CD4-positive, alpha-beta T cell treated with Interleukin-4 for 4 hours (primary cell): ENCODE data around the gene TEC.
"Not testable (repeated sequence)": the region's sequence is repeated elsewhere in the genome, so short reads cannot be mapped to it uniquely, and the experiment has no call there.

Experiments used
- DNase-seq: peaks from one replicate; pipeline ENCODE4 v3.0.0-alpha.2; 2020

Gene TEC

DNA sequence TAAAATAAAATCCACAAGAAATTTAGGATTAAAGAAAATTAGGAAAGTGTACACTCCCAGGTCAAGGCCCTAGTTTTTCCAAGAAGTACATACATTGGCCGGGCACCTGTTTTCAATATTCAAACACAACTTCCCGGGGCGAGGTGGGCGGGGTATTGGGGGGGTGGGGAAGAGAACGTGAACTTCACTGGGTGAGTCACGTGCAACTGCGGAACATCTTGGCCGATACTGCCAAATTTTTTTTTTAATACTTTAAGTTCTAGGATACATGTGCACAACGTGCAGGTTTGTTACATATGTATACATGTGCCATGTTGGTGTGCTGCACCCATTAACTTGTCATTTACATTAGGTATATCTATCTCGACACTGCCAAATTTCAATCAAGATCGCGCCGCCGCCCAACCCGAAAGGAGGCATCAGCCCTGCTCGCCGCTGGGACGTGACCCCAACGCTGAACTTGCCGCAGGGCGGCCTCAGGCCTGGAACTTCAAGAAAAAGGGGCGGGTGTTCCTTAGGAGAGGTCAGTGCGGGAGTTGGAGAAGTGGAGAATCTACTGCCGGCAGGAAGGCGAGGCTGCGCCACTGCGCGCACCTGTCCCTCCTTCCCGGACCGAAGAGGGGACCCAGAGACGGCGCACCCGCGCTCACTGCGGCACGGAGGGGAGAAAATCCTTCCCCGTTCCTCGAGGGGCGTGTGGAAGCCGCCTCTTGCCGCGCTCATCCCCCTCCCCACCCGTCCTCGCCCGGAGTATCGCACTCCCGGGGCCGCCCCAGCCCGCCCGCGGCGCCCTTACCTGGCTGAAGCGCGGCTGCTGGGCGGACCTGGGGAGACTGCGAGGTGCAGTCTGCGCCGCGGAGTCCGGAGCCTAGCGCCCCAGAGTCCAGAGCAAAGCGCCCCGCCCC, at the start of gene TEC:
TEC (minus strand) TSS at position 883 of the 905 bp plus-strand sequence. CDS start 41,224 bp downstream, outside the sequence.
- DNase-seq, result peak; percentile 2

DNA sequence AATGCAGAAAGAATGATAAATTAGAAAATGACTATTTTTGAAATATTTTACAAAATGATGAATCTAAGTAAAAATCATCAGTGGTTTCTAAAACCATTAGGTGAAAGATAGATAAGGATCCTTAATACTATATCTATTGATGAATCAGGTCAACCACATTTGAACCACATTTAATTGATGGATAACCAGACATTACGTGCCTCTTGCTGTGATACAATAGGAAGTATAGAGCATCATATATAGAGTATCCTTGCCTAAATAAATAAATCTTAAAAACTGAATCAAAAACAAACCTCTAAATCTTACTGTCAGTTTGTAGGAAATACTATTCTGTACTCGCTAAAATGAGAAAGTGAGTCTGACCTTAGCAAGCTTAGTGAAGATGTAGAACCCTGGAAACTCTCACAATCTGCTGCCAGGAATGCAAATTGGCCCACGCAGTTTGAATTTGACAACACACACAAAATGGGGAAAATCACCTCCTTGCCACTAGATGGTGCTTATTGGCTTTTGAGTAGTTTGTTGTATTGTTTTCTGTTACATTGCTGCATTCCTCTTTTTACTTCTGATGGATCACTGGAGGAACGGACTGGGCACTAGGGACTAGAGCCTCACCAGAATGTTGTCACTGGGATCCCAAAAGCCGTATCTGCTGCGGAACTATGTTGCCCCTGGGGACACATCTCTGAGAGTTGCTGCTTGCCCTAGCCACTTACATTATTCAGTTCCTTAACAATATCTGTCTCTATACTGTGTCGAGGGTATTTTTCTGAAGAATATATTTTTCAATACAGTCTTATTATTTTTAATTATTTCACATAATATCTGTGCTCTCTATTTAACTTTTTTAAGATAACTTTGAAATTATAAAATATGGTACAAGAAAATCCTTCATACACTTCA, 46.3 kb upstream of the TEC start:
- peak; percentile 45 for DNase-seq

DNA sequence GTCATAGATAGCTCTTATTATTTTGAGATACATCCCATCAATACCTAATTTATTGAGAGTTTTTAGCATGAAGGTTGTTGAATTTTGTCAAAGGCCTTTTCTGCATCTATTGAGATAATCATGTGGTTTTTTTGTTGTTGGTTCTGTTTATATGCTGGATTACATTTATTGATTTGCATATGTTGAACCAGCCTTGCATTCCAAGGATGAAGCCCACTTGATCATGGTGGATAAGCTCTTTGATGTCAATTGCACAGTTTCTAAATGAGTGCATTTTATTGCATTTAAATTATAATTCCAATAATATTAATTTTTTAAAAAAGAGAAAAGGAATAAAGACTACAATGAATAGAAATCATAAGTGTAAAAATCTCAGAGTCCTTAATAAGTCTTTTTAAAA, 45.1 kb upstream of the TEC start:
- DNase-seq, result not testable (repeated sequence)

DNA sequence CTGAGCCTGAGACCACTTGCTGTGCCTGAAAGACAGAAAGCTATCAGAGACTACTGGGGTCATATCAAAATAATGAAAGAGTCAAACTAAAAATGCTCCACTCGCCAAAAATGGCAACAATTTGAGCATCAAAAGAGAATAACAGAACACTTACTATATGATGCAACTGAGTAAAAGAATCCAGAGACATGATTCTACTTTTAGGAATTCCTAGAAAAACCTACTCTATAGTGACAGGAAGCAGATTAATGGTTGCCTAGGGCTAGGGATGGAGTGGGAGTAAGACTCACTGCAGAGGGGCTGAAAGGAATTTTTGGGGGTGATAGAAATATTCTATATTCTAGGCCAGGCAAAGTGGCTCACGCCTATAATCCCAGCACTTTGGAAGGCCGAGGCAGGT, 42.3 kb upstream of the TEC start:
- DNase-seq, result no peak

DNA sequence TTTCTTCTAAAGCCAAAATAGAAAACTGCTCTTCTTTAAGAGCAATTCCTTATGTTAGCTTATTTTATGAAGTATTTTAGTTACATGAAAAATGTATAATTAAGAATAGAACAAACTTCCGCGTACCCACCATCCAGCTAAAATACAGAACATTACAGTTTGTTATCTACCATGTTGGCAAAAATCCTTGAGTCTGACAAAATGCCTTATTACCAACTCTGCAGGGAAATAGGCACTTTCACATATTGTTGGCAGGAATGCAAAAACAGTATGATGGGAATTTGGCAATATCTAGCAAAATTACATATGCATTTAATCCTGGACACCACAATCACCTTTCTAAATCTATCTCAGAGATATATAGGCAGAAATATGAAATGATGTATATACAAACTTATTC, 39.3 kb upstream of the TEC start:
- DNase-seq, result no peak

DNA sequence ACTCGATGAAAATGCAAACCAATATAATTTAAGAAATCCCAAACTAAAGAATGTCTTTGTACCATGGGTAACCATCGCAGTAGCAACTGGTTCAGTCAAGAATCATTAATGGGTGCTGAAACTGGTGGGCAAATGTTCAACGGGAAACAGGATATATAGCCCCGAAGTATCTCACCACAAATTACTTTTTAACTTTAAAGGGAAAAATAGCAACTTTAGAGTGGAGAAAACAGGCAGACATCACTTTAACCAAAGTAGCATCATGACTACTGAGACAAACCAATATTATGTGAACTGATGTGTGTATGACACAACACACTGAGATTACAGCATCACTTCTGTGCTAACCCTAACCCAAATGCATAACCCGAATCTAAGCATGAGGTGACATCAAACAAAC, 37.9 kb upstream of the TEC start:
- DNase-seq, result no peak

DNA sequence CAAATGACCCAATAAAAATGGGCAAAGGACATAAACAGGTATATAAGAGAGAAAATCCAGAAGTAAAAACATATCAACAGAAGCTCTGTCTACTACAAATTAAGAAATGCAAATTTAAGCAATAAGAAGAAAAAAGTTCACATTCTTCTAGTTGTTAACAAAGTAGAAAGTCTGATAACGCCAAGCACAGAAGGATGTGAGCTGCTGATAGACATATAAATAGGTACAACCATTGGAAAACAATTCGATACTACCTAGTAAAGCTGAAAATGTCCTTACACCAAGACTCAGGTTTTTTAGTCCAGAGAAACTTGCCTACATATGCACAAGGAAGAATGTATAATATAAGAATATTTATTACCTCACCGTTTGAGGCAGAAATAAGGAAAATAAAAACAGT, 35.9 kb upstream of the TEC start:
- no peak for DNase-seq

DNA sequence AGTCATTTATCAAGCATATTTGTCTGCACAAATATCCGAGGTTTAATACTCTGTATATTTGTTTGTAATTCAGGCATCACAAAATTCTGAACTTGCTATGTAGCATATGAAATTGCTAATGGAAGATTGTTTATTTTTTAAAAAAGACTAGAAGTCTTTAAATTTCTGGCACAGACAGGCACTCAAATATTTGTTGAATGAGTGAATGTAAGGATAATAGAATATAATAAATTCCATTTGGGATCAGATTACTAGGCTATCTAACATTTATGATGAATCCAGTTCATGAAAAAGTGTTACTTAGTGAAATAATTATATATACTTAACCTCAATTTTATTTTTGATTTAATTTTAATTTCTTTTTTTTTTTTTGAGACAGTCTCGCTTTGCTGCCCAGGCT, 30.4 kb upstream of the TEC start:
- no peak for DNase-seq

DNA sequence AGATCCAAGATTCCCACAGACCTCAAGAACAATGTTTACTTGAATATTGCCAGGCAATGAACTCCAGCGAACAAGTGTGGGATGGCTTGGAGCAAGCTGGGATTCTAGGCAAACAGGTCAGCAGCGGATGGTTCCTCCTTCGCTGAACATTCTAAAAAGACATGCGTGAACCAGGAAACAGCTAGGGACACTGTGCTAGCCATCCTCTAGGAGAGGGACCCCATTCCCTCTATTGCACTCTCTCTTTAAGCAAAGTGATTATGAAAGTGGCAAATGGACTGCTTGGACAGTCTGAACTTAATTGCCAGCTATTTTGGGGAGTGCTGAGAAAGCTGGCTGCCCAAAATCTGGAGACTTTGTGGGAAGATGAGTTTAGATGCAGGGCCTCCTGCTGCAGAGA, 29.9 kb upstream of the TEC start:
- DNase-seq, result no peak

DNA sequence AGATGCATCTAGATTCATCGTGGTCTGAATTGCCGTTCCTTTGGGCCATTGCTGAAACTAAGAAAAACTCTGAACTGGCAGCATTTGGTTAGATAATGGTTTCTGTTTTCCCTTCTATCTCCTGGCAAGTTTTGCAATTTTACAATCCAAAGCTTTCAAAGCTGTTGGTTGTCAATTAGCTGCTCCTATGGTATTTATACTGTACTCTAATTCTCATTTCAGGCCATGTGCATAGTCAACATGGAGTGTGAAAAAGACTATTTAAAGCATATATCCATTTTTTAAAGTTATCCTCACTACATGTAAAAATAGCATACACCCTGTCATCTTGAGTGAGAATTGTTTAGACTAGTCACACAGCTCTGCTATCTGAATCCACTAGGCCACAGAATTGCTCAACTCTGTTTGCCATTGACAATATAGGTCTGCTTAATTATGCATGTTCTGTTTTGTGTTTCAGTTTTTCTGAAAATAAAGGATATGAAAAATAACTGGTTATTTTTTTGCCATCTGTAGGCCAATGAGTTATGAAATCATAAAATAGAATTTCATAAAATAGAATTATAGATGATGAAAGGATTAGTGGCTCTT, 27.7 kb upstream of the TEC start:
- DNase-seq, result no peak

DNA sequence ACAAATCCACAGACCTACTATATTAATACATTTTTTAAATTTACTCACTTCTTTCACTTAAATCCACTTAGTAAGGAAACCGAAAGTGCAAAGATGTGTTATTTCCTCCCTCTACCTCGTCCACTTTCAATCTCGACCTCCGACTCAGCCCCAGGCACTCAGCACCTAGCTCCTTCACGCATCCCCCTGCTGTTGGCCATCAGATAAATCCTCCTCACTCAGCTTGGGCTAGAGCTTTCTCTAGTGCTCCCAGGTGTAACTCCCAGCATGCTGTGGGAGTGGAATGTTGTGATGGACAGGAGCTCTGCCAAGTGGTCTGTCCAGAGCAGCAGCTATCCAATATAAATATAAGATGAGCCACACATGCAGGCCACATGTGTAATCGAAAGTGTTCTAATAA, 26.7 kb upstream of the TEC start:
- DNase-seq, result peak; percentile 14

DNA sequence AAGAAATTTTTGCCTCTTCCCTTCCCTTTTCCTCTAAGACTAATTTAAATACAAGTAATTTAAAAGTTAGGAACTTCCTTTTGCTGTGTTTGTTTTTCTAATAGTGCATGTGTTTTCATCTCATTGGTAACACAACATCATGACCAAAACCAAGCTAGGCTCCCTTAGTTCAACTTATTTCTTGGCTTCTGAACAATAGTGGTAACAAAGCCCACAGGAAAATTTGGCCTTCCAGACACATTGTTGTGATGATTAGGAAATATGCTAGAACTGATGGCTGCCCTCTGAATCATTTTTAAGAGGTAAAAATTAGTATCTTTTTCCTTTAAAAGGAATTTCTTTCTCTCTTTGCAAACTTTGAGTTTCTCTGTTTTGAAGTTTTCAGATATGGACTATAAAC, 25.5 kb upstream of the TEC start:
- no peak for DNase-seq

DNA sequence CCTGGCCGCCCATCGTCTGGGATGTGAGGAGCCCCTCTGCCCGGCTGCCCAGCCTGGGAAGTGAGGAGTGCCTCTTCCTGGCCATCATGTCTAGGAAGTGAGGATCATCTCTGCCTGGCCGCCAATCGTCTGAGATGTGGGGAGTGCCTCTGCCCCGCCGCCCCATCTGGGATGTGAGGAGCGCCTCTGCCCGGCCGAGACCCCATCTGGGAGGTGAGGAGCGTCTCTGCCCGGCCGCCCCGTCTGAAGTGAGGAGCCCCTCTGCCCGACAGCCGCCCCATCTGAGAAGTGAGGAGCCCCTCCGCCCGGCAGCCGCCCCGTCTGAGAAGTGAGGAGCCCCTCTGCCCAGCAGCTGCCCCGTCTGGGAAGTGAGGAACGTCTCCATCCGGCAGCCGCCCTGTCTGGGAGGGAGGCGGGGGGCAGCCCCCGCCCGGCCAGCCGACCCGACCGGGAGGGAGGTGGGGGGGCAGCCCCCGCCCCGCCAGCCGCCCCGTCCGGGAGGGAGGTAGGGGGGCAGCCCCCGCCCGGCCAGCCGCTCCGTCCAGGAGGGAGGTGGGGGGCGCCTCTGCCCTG, 22.7 kb upstream of the TEC start:
- DNase-seq, result not testable (repeated sequence)

DNA sequence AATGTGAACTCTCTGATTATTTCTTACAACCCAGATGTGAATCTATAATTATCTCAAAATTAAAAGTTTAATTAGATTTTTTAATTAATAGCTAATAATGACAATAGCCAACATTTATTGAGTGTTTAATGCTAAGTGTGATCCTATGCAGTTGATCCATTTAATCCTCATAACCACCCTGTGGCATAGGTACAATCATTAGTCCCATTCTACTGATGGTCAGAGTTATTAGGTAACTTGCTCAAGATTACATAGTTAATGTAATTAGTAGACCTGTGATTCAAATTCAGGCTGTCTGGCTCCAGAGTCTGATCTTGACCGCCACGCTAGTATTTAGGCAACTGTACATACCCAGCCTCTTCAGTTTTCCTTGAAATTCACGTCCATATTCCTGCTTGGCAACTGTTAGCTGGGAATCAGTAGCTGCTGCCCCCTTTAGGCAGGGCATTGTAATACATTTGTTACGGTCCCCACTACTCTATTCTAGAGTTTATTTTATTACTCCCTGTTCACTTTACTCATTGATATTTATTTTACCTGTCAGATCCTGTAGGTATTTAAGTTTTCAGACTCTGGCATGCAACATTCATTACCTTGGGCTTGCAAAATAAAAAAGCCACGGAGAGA, 20.6 kb upstream of the TEC start:
- DNase-seq, result peak; percentile 19

DNA sequence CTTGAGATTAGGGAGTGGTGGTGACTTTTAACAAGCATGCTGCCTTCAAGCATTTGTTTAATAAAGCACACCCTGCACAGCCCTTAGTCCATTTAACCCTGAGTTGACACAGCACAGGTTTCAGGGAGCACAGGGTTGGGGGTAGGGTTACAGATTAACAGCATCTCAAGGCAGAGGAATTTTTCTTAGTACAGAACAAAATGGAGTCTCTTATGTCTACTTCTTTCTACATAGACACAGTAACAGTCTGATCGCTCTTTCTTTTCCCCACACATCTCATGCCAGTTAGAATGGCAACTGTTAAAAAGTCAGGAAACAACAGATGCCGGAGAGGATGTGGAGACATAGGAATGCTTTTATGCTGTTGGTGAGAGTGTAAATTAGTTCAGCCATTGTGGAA, 16.4 kb upstream of the TEC start:
- not testable (repeated sequence) for DNase-seq

DNA sequence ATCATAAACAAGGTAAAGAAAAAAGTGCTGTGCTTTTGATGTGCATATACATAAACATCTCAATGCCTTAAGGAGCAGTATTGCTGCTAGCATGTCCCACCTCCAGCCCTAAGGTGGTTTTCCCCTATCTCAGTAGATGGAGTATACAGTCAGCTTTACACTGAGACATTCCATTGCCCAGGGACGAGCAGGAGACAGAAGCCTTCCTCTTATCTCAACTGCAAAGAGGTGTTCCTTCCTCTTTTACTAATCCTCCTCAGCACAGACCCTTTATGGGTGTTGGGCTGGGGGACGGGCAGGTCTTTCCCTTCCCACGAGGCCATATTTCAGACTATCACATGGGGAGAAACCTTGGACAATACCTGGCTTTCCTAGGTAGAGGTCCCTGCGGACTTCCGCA, 16.0 kb upstream of the TEC start:
- not testable (repeated sequence) for DNase-seq

DNA sequence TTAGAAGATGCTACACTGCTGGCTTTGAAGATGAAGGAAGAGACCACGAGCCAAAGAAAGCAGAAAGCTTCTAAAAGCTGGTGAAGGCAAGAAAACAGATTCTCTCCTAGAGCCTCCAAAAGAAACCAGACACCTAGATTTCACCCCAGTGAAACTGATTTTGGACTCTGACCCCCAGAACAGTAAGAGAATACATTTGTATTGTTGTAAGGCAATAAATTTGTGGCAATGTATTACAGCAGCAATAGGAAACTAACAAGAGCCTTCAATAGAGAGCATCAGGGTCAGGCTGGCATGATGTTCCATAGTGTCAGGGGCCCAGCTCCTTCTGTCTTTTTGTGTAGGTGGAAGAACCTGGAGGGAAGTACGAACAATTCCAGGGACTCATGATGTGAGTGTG, 6.0 kb upstream of the TEC start:
- no peak for DNase-seq

DNA sequence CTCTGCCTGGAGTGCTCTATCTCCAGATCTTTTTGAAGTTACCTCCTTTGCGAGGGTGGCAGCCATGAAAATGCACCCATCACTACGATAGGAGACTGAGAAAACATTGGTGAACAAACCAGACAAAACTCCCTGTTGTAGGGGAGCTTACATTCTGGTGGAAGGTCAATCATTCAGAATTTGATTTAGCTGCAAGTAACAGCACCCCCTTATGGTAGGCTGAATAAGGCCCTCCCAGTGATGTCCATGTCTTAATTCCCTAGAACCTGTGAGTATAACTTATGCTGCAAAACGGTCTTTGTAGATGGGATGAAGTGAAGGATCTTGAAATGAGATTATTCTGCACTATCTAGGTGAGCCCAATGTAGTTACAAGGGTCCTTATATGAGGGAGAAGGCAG, 5.6 kb upstream of the TEC start:
- peak; percentile 40 for DNase-seq

DNA sequence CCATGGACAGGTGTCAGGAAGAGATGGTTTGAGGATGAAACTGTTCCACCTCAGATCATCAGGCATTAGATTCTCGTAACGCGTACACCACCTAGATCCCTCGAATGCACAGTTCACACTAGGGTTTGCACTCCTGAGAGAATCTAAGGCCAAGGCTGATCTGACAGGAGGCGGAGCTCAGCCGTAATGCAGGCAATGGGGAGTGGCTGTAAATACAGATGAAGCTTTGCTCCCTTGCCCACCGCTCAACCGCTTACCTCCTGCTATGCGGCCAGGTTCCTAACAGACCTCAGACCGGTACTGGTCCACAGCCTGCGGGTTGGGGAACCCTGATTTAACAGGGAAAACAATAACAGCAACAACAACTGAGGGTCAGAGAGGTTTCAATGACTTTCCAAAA, 2.0 kb upstream of the TEC start:
- DNase-seq, result no peak

DNA sequence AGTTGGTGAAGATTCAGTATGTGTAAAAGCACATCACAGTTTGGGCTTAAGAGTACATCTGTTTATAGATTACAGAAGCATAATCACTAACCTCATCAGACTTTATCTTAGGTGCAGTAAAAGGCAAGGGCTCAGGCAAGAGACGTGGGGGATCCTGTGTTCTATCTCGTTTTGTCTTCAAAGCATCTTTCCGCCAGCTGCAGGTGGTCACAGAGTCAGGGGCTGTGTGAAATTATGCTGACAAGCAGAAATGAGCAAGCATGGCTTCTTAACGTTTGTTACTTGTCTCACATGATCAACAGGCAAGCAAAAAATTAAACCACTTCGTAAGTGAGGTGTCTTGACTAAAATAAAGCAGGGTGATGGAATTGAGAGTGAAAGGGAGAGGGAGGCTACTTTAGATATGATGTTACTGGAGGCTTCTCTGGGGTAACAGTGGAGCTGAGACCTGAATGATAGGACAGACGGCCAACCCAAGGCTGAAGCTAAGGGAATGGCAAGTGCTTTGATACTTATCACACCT, 1.4 kb upstream of the TEC start:
- no peak for DNase-seq

DNA sequence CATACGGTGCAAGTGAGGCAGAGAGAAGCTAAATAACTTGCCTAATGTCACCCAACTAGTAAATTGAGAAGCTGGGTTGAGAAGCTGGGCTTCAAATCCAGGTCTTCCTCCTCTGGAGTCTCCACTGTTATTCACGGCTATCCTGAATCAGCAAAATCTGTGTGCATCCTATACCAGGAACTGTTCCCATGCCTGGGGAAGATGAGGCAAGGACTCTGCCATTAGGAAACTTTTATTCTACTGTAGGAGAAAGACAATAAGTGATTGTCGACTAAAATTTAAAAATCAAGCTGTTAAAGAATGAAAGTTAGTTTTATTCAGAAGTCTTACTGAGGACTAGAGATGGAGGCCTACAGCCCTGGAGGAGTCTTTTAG, 872 bp upstream of the TEC start:
- DNase-seq, result no peak

DNA sequence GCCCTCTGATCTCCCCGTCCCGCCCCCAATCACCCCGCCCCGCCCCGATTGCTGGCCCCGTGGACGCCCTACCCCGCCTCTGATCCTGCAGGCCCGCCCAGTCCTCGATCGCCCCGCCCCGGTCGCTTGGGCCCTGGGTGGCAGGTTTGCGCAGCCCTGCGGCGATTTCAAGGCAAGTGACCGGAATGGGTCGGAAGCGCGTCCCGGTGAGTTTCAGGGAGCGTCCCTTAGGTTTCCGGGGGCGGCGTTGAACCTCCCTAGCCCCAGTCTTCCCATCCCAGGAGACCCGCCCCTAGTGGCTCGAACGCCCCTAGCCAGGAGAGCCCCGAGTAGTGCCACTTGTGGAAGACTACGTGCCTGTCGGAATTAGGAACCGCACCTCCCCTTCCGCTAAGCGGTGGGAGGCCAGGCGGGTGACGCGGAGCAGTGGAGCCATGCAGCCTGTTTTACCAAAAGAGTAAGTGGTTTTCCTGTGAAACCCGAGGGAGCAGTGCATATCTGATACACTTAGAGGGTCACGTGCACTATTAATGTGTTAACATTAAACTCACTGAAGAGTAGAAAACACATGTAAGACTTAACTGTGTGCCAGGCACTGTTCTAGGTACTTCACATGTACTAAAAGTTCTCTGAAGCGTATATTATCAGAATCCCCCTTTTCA, 354 bp upstream of the TEC start:
- DNase-seq, result peak; percentile 74
